ENCODE measurements around the gene PTPRD.
A peak's percentile ranks its signal among the peaks of the same experiment; 100 is the strongest.
"Not testable (repeated sequence)": the region's sequence is repeated elsewhere in the genome, so short reads cannot be mapped to it uniquely, and the experiment has no call there.

The PTPRD gene

DNA sequence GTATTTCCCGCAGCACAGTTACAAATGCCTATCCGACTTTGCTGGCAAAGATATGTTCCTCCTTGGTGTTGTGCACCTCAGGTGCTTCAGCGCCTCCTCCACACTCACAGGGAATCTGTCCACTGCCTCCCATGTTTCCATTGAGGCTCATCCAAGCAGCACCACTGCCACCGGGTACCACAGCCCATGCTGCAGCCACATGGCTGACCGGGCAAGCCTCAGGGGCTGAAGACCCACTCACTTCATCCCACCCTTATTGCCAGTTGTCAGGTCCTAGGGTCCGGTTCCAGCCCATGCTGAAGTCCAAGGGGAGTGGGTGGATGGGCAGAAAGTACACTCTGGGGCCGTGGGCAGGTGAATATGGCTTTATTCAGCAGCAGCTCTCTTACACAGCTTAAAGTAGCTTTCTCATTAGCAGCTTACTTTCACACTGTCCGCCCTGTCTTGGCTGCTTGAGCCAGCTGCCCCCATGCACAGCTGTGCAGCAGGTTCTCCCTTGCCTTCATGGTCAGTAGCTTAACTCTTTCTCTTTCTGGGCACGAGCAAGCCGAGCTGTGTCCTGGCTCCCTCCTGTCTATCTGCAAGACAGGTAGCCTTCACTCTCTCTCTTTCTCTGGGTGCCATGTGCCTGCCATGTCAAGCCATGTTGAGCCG, 1052.3 kb downstream of the PTPRD start:
- no peak for DNase-seq

DNA sequence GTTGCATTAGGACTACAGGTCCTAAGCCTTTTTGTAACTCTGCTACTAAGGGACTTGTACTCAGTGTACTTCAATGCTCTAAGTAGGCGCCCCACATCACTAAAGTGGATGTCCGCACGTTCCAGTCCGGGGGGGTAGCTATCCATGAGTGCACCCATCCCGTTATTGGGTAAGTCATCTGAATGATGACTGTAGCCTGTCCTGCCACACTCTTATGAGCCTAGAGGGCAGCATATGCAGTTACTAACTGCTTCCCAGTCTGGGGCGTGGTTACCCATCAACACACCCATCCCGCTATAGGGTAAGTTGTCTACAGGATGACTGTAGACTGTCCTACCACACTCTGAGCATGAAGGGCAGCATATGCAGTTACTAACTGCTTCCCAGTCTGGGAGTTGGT, 1053.9 kb downstream of the PTPRD start:
- no peak for DNase-seq

DNA sequence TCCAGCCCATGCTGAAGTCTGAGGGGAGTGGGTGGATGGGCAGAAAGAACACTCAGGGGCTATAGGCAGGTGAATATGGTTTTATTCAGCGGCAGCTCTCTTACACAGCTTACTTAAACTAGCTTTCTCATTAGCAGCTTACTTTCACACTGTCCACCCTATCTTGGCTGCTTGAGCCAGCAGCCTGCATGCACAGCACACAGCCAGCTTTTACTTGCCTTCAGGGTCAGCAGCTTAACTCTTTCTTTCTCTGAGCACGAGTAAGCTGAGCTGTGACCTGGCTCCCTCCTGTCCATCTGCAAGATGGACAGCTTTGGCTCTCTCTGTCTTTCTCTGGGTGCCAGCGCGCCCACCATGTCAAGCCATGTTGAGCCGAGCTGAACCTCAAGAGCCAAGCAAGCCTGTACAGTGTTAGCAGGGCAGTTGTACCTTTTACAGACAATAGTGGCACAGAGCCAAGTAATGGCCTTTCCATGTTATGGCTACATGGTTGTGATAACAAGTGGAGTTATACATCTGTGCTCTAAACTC, 1054.9 kb downstream of the PTPRD start:
- DNase-seq, result no peak

DNA sequence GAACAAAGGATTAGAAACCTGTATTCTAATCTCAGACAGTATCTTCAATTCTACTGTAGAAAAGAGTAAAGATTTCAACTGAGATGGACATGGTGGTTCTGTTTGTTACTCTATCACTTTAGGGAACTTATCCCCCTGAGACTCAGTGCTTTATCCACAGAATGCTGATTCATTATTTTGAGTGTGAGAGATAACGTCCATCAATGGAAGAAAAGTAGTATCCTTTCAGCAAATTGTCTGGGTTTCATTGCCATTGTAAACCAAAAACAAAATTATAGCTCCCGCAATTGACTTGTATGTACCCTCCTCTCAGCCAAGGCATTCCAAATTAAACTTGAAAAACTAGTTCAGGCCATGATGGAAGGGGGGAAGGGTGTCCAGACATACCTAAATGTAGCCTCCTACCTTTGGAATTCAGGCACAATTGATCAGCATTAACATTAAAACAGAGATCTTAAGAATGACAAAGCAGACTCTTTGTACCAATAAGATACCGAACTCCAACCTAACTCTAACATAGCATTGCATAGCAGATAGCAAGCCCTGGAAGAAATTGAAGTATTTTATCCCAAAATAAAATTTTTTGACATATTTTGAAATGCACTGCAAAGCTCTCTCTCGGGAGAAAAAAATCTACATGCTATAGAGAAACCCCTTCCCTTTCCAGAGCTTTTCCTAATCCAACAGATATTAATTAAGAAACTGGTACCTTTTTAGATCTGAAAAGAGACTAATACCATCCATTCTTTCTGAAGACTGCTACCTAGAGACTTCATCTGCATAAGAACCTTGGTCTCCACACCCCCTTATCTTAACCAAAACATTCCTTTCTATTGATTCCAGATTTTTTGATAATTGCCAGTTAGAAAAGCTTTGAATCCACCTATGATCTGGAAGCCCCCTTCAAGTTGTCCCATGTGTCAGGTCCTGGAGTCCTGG, 1055.7 kb downstream of the PTPRD start:
- no peak for DNase-seq

DNA sequence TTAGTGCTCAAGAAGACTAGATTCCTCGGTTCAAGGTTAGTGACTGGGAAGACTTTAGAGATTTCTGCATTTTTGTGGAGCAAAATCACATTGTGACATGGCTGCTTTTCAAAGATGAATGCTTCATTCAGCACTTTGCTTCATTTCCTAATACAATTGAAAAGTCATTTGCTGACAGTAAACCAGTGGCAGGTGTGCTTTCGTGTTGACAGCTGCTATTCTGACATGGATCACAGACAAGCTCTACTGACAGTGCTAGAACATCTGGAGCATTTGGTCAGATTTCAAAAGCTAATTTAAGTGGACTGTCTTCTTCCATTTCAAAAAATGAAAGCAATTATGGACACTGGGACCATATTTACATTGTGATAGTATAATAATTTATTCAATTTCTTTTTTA, 1060.1 kb downstream of the PTPRD start:
- peak; percentile 45 for DNase-seq

DNA sequence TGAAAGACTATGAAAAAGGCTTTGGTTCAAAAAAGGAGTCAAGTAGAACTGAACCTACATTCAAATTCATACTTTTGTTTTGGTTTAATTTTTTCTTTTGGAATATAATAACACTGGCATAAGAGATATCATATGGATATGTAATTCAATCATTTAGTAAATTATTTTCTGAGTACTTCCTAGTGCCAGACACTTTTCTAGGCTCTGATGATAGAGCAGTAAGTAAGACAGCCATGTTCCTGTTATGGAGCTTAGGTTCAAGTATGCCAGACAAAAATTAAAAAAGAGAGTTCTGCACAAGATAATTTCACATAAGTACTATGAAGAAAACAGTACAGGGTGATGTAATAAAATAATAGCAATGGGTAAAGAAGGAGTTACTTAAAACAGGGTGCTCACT, 1074.0 kb downstream of the PTPRD start:
- no peak for DNase-seq

DNA sequence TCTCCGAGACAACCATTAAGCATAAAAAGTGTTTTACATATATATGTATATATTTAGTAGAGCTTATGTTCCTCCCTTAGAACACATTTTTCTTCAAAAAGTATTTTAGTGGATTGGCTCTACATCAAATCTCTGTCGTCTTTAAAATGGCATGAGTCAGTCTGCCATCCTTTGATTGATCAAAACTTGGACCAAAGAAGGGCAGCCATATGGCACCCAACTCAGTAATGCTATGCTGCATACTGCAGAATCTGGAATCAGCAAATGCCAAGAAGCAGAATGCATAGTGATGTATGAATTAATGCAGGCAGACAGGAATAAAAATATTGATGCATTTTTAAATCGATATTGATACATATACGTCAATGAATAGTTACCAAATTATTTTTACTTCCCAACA, 1074.4 kb downstream of the PTPRD start:
- DNase-seq, result no peak

DNA sequence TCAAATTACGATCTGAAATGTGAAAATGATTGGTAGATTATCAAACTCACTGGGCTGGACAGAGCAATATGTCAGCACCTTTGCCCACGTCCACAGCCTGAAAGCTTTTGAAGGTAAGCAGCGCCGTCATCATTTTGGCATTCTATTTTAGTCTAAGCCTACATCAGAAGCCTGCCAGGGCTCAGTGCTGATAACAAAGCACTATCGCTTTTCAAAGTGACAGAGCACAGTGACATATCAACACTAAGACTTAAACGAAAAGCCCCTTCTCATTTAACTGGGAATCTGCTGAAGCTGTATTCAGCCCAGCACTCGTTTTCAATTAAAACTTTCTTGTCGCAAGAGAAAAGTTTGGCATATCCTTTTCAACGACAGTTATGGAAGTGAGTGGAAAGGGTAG, 1076.3 kb downstream of the PTPRD start:
- DNase-seq, result no peak

DNA sequence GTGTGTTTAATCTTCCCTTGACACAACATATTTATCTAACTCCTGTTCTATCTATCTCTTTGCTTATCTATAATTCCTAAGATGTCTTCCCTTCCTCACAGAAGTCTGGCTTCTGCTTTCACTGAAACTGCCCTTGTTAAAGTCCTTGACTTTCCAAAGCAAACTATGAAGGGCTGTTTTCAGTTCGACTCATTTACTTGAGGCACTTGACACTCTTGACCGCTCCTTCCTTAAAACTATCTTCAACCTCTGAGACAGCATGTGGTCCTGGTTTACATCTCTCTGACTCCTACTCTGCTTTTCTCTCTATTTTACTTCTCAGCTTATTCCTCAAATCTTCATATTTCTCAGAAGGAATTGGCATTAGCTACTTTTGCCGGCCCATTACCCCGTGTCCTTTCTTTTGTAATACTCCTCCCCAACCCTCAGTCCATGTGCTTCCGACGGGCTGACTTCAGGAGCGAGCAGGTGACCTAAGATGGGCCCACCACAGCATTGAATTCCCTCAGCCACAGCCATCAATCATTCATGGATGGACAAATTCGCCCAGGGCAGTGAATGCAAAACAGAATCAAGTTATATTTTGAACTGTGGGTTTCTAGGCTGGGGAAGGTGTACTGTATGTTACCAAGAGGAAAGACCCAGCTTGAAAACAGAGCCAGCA, 1089.2 kb downstream of the PTPRD start:
- DNase-seq, result no peak

DNA sequence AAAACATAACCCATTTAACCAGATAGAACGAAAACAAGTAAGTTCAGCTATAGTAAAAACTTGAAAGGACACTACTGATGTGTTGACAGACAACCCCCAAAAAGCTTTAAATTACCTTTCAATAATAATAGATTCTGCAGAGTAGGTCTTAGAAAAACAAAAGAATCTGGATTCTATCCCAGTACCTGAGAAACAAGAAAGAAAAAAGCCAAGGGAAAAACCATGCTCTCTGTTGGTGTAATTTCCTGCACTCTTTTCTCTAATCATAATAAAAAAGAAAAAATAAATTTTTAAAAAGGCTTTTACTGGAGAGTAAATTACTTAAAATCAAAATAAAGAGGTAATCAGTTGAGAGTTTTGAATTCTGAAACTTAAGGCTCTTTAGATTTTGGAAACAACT, 1090.4 kb downstream of the PTPRD start:
- DNase-seq, result no peak

DNA sequence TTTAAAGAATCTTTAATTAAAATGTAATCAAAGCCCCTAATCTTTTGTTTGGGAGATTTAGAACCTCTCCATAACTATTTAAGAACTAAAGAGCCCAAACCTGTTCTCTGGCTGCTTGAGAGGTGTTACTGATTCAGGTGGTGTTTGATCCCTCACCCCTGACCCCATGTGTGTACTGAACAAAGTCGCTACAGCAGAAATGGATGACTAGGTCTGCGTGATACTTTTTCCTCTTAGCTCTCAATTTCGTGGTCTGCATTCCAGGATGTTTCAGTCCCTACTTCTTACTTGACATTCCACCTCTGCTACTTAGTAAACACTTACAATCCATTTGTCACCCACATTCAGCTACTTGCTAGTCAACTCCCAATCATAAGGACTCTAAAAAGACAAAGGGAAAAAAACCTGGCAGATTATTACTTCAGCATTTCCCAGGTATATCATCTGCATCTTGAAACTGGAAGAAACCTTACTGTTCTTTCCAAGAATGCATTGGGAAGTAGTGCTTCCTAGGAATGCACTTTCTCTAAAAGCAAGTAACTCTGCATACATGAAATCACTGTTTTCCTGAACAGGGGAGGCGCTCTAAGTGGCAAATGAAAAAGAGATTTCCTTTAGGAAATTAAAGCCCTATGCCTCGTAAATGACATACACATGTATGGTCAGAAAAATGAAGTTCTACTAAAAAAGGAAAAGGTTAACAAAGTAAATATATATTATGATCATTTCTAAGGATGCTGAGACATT, 1091.6 kb downstream of the PTPRD start:
- no peak for DNase-seq

DNA sequence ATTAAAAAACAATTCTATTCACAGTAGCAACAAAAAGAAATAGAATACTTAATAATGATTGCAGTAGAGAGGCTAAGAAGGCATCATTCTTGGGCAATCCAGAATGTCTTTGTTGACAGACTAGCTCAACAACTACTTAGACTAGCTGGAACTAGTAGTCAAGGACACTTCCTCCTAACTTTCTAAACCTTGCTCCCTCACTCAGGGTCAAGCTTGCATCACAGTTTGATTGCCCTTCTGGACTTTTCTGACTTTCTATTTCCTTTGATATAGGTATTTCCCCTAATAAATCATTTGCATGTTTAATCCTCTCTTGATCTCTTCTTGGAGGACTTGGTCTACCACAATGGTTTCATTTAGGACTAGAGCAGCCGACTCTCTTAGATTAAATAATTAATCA, 1107.9 kb downstream of the PTPRD start:
- no peak for DNase-seq

DNA sequence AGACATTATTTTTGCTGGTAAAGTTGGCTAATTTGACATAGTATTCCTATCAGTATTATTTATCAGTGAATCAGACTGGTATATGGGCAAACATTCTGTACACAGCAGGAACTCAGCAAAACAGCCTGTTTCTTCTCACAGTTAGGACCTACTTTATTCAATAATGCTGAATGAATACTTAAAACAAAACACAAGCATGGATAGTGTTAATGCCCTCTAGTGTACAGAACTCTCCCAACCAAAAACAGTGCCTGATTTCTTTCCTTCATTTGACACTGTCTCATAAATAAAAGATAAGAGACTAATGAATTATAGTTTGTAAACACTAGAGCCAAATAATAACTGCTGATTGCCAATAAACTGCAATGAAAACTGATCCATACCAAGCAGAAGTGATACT, 1113.3 kb downstream of the PTPRD start:
- no peak for DNase-seq

DNA sequence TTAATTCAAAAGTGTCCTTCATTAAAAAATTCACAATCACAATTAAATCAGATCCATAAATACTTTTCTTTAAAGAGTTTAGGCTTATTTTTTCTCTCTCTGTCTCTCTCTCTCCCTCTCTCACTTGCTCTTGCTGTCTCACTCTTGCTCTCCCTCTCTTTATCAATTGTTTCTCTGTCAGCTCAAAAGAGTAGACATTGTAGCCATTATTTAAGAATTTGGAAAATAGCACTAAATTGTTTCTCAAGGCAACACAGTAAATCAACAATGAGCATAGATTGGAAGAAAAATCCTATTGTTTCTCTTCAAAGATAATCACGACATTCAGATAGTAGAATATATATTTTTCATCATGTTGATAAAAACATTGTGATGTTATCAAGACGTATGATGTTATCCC, 1114.0 kb downstream of the PTPRD start:
- DNase-seq, result no peak

DNA sequence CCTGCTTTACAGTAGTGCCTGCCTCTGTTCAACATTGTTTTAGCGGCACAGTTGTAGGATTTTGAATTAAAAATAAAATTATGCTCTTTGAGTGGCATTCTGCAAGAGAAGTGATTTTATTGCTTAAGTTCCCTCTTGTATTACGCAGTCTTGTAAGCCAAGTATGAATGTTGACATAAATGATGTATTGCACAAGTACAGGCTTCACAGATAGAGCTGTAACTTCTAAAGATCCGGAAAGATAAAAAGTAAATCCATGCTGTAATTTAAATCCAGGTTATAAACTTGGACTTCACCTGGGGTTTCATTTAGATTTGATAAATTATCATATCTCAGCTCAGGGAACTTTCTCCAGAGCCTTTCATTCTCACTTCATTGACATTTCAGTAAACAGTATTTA, 1114.7 kb downstream of the PTPRD start:
- no peak for DNase-seq

DNA sequence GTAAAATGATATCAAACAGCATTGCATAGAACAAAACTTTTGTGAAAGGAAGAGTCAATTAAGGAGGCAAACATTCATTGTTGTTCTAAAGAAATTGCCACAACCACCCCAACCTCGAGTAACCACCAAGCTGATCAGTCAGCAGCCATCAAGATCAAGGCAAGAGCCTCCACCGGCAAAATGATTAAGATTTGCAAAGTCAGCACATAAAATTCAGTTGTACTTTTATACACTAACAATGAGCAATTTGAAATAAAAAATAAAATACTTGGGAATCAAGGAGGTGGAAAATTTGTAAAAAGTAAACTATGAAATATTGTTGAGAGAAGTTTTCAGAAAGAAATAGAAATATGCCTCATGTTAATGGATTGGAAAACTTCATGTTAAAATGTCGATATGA, 1118.5 kb downstream of the PTPRD start:
- no peak for DNase-seq

DNA sequence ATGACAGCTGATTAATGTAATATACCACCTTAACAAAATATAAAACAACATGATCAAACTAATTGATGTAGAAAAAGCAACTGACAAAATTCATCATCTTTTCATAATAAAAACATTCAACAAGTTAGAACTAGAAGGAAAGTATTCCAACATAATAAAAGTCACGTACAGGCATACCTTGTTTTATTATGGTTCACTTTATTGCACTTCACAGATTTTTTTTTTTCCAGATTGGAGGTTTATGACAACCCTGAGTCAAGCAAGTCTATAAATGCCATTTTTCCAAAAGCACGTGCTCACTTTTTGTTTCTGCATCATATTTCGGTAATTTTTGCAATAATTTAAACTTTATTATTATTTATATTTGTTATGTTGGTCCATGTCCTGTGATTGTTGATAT, 1120.3 kb downstream of the PTPRD start:
- DNase-seq, result no peak

DNA sequence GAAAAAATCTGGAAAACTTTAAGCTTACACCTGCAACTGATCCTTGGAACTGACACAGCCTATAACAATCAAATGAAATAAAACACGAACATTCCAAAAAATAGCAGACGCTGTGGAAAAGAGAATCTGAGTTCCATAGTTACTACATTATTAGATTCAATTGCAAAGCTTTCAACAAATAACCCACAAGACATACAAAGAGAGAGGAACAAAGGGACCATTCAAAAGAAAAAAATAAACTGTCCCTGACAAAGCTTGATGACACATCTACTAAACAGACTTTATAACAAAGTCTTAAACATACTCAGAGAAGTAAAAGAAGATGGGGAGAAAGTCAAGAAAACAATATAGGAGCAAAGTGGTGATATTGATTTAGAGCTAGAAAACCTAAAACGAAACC, 1123.6 kb downstream of the PTPRD start:
- DNase-seq, result no peak

DNA sequence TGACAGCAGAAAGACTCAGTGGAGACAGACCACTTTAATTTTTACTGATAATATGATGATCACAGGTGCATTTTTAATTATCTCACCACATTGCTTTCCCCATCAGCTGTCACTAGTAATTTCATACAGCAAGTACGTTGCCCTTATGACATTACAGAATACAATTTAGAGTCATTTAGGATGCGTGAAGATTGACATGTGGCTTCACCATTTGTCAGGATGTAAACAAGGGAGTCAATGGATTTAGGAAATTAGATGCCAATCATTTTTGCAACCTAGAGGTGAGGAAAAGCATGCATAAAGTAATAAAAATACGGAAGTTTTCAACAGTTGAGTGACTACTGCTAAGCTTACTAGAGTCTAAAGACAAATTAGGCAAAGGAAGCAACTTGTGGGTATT, 1129.6 kb downstream of the PTPRD start:
- no peak for DNase-seq

DNA sequence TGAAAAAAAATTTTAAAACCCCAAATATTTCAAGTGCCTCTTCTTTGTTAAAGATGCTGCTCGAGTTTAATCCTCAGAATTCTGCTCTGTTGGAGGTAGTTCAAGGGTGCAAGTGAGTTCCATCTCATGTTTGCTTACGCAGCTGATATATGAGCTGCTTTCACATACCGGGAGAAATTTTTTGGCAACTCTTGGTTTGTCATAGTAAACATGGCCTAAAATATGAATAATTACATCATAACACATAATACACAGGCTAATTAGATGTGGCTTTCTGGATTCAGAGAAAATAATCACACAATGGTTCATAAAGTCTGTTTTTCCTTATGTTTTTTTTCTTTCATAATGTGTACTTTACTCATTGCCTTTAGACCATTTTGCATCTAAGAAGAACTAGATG, 1134.1 kb downstream of the PTPRD start:
- DNase-seq, result no peak

DNA sequence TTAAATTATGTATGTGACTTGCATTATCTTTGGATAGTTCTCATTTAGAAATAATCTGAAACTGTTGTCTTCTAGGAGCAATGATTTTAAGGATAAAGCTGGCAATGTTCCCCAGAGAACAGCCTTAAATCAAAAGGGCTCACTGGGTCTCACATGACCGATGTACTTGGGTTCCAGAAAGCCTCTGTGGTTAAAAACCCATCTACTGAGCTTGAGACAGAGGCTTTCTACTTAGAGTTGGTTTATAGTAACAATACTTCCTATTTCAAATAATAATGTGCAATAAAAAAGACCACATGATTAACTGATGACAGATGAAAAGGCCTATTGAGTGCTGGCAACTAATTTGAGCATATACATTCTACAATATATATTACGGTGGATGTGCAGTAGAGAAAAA, 1143.5 kb downstream of the PTPRD start:
- DNase-seq, result no peak

DNA sequence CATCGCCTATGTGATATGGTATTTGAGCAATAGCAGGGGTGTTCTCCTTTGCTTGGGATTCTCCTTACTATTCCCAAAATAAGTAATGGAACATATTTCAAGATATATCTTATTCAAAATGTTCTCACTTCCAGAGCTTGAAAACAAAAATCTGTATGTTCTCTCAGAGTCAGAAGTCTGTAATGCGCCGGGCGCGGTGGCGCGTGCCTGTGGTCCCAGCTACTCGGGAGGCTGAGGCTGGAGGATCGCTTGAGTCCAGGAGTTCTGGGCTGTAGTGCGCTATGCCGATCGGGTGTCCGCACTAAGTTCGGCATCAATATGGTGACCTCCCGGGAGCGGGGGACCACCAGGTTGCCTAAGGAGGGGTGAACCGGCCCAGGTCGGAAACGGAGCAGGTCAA, 1170.9 kb downstream of the PTPRD start:
- not testable (repeated sequence) for DNase-seq

DNA sequence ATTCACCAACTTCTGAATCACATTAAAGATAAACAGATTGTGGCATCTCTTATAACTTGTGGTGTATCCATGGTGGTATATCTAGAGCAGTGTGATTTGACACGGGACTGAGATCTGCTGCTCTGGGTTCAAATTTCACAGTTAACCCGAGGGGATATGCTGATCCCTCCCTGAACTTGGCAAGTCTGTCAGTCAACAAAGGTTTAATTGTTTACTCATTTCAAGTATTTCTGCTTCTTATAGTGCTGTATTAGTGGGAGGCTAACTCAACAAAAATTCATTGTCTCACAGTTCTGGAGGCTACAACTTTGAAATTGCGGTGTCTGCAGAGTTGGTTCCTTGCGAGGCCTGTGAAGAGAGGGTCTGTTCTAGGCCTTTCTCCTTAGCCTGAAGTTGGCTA, 1175.2 kb downstream of the PTPRD start:
- no peak for DNase-seq

Measured in NCI-H1694 (cell line).